MG63 (cell line): ENCODE measurements around the gene TRIM59. TPM values are rescaled to one million over a fixed set of nuclear protein-coding genes. Genes with fewer than 3 reads are reported as not detected.

ENCODE experiments used
- DNase-seq: peaks from one replicate; pipeline ENCODE4 v3.0.0-alpha.2; 2020
- H3K27me3 ChIP-seq: fragments of 250-450 bp; sonication (Bioruptor Pico); 2 replicates; pipeline ENCODE4 v1.5.1; 2020; ENCODE audit warnings: mild to moderate bottlenecking, moderate library complexity
- H3K36me3 ChIP-seq: fragments of 250-450 bp; sonication (Bioruptor Pico); 2 replicates; pipeline ENCODE4 v1.5.1; 2020; ENCODE audit warnings: mild to moderate bottlenecking, moderate library complexity
- H3K4me3 ChIP-seq: fragments of 250-450 bp; sonication (Bioruptor Pico); 2 replicates; pipeline ENCODE4 v1.5.1; 2020; ENCODE audit warnings: mild to moderate bottlenecking, moderate library complexity
- H3K9me3 ChIP-seq: fragments of 250-450 bp; sonication (Bioruptor Pico); 2 replicates; pipeline ENCODE4 v1.5.1; 2020; ENCODE audit warnings: mild to moderate bottlenecking, moderate library complexity
- total RNA-seq: library from RNA; depleted of rRNA; stranded (reverse); fragments of >200 nt; shearing (Covaris generic); gene quantifications from 2 replicates; pipeline ENCODE4 v1.2.3, GENCODE V29; 2014; ENCODE audit warnings: low replicate concordance; rRNA removed

The TRIM59 gene
- total RNA-seq, 1 experiment from 2014 or later, result 4.2 TPM

GRCh38 chr3:160398820-160399124, 50.8 kb downstream of the TRIM59 start:
- Histone ChIP-seq H3K9me3 (no peaks in the 10 kb centered on the region), H3K36me3 (peaks cover 36% of the 10 kb centered on the region), H3K4me3 (peak overlapping the region; percentile 68), H3K27me3 (no peaks in the 10 kb centered on the region)
- no peak for DNase-seq

DNA sequence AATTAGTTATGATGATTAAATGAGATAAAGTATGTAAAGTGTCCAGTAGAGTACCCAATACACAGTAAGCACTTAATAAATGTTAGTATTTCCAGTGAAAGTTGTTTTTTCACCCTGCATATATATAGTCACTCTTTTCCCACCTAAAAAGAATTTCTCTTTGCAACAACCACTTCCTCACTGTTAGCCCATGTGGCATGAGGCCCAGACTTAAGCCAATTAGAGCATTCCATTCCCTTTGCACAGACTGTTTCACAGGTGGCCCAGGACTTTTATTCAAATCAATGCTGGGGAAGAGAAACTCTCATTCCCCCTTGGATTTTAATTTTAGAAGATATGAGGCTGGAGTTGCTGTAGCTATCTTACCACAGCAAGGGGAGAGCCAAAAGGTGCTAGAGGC, 54.3 kb downstream of the TRIM59 start:
- Histone ChIP-seq H3K36me3 (peaks cover 6% of the 10 kb centered on the region; the same call in 1 of the 2 replicates), H3K4me3 (no peak overlapping the region), H3K27me3 (no peaks in the 10 kb centered on the region), H3K9me3 (no peaks in the 10 kb centered on the region)
- peak; percentile 83 for DNase-seq

DNA sequence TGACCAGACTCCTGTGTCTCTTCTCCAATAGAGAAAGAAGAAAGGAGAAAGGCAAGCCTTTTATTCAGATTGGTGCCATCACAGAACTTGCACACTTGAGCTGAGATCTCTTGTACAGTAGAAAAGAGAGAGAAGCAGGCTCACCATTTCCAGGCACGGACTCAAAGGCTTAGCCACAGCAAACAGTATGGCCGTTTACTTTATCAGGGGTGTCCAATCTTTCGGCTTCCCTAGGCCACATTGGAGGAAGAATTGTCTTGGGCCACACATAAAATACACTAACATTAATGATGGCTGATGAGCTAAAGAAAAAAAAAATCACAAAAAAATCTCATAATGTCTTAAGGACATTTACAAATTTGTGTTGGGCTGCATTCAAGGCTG, 55.6 kb downstream of the TRIM59 start:
- DNase-seq, result no peak
- Histone ChIP-seq H3K9me3 (no peaks in the 10 kb centered on the region), H3K27me3 (no peaks in the 10 kb centered on the region), H3K4me3 (no peak overlapping the region), H3K36me3 (peaks cover 5% of the 10 kb centered on the region)

DNA sequence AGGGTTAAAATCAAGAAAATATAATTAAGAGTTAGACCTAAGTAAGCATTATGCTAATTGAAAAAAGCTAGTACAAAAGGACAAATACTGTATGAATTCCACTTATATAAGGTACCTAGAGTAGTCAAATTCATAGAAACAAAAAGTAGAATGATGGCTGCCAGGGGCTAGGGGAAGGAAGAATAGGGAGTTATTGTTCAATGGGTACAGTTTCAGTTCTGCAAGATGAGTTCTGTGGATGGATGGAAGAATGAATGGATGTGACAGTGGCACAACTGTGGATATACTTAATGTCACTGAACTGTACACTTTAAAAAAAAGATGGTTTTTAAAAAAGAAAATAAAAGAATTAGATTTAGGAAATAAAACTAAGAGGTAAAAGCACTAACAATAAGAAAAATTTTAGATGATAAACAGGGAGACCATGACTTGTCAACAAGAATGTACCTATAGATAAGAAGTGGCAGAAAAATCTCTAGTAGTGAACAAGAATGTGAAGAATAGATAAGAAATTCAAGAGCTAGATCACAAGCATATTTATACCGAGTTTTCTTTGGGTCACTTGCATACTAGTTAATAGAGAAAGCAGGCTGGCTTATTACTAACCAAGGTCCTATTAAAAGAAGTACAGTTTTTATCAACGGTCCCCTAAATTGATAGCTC, 56.1 kb downstream of the TRIM59 start:
- H3K27me3 ChIP-seq, result no peaks in the 10 kb centered on the region
- peaks cover 5% of the 10 kb centered on the region for H3K36me3 ChIP-seq
- no peak for DNase-seq
- no peak overlapping the region for H3K4me3 ChIP-seq
- no peaks in the 10 kb centered on the region for H3K9me3 ChIP-seq

DNA sequence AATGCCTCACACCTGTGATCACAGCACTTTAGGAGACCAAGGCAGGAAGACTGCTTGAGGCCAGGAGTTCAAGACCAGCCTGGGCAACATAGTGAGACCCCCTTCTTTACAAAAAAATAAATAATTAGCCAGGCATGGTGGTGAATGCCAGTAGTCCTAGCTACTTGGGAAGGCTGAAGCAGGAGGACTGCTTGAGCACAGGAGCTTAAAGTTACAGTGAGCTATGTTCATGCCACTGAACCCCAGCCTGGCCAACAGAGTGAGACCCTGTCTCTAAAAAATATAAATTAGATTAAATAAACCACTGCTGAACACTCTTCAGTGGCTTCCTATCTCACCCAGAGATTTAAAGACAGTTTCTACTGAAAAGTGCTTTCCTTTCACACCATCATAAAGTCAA, 56.8 kb downstream of the TRIM59 start:
- H3K4me3 ChIP-seq, result no peak overlapping the region
- no peak for DNase-seq
- H3K9me3 ChIP-seq, result no peaks in the 10 kb centered on the region
- peaks cover 5% of the 10 kb centered on the region for H3K36me3 ChIP-seq
- H3K27me3 ChIP-seq, result no peaks in the 10 kb centered on the region

GRCh38 chr3:160390565-160391138, 58.9 kb downstream of the TRIM59 start:
- no peak for DNase-seq

More at GRCh38 chr3:160390565-160391138, 58.9 kb downstream of the TRIM59 start:
- Histone ChIP-seq H3K9me3 (no peaks in the 10 kb centered on the region), H3K4me3 (no peak overlapping the region), H3K27me3 (no peaks in the 10 kb centered on the region), H3K36me3 (peaks cover 5% of the 10 kb centered on the region)

Other genes starting within 250 kb of the TRIM59 start
- gene C3orf80, start 224.4 kb downstream of the TRIM59 start, total RNA-seq, result not detected in 2 replicates
- 22.9 and 30.8 TPM in 2 replicates for gene IFT80, start 50.6 kb downstream of the TRIM59 start, total RNA-seq
- 97.7 and 253 TPM in 2 replicates for gene SMC4, start 50.1 kb downstream of the TRIM59 start, total RNA-seq
- gene KPNA4, start 115.8 kb upstream of the TRIM59 start, total RNA-seq, result 32.3 and 37.3 TPM in 2 replicates
- not detected in 2 replicates for gene ARL14, start 227.4 kb upstream of the TRIM59 start, total RNA-seq